DOHH2 (cell line): ENCODE results near the gene GNB1L.

Source experiments
- H3F3A ChIP-seq: fragments of 200-600 bp; sonication (generic), shearing (Covaris generic); 2 replicates; pipeline ENCODE4 v1.6.0; 2016; ENCODE audit warnings: antibody characterized with exemption, mild to moderate bottlenecking; ENCODE audit not compliant: control insufficient read depth, insufficient read depth
- H3K27ac ChIP-seq: fragments of 200-600 bp; sonication (generic); 2 replicates; pipeline ENCODE4 v1.5.1; 2014; ENCODE audit warnings: low read depth, mild to moderate bottlenecking, low read length, moderate library complexity
- H3K27me3 ChIP-seq: fragments of 200-600 bp; sonication (generic); 2 replicates; pipeline ENCODE4 v1.6.1; 2014; ENCODE audit warnings: mild to moderate bottlenecking, low read length, mixed read lengths; ENCODE audit not compliant: control insufficient read depth
- H3K36me3 ChIP-seq: fragments of 200-600 bp; sonication (generic); 2 replicates; pipeline ENCODE4 v1.6.1; 2014; ENCODE audit warnings: mild to moderate bottlenecking, low read length, moderate library complexity, mixed read lengths; ENCODE audit not compliant: control insufficient read depth
- H3K4me1 ChIP-seq: fragments of 200-600 bp; sonication (generic); 2 replicates; pipeline ENCODE4 v1.6.1; 2014; ENCODE audit warnings: mild to moderate bottlenecking, low read length, mixed read lengths; ENCODE audit not compliant: control insufficient read depth
- H3K4me2 ChIP-seq: fragments of 200-600 bp; sonication (generic); 2 replicates; pipeline ENCODE4 v1.6.0; 2014; ENCODE audit warnings: mild to moderate bottlenecking, low read length, moderate library complexity
- H3K4me3 ChIP-seq: fragments of 200-600 bp; sonication (generic); 2 replicates; pipeline ENCODE4 v1.5.1; 2014; ENCODE audit warnings: mild to moderate bottlenecking, low read length, mixed read lengths
- H3K79me2 ChIP-seq: fragments of 200-600 bp; sonication (generic); 2 replicates; pipeline ENCODE4 v1.6.1; 2014; ENCODE audit warnings: mild to moderate bottlenecking, low read length, mixed read lengths; ENCODE audit not compliant: control insufficient read depth
- H3K9me2 ChIP-seq: fragments of 200-600 bp; sonication (generic); replicated peaks from 2 replicates; pipeline ENCODE4 v1.6.1; 2014; ENCODE audit warnings: mild to moderate bottlenecking, low read length, mixed read lengths; ENCODE audit not compliant: control insufficient read depth
- H3K9me3 ChIP-seq: fragments of 200-600 bp; sonication (generic); 2 replicates; pipeline ENCODE4 v1.6.1; 2014; ENCODE audit warnings: antibody characterized with exemption, low read length, mixed read lengths; ENCODE audit not compliant: control insufficient read depth, insufficient read depth
- H4K20me1 ChIP-seq: fragments of 200-600 bp; sonication (generic); 2 replicates; pipeline ENCODE4 v1.6.0; 2014; ENCODE audit warnings: low read depth, mild to moderate bottlenecking, antibody characterized with exemption, low read length, moderate library complexity; ENCODE audit not compliant: control insufficient read depth, insufficient read depth
- CTCF ChIP-seq: fragments of 200-600 bp; sonication (generic); IDR thresholded peaks from one replicate; pipeline ENCODE4 v1.5.1; 2014; ENCODE audit warnings: antibody characterized with exemption, mild to moderate bottlenecking, low read depth, low read length; ENCODE audit not compliant: poor library complexity, severe bottlenecking
- EZH2phosphoT487 ChIP-seq: fragments of 200-600 bp; sonication (generic); IDR thresholded peaks from 2 replicates; pipeline ENCODE4 v1.6.1; 2017; ENCODE audit warnings: borderline replicate concordance, mild to moderate bottlenecking, antibody characterized with exemption, low read length, moderate library complexity, mixed read lengths

Gene GNB1L

GRCh38 chr22:19807161-19807913, 47.3 kb downstream of the GNB1L start:
- no peak overlapping the region for H3K4me3 ChIP-seq
- TF ChIP-seq EZH2phosphoT487 (no peak), CTCF (no peak)
- no peaks in the 10 kb centered on the region for H3K36me3 ChIP-seq
- H3K9me3 ChIP-seq, result no peaks in the 10 kb centered on the region
- H4K20me1 ChIP-seq, result no peaks in the 10 kb centered on the region
- H3K4me1 ChIP-seq, result no peaks in the 10 kb centered on the region
- no peaks in the 10 kb centered on the region for H3K27me3 ChIP-seq
- no peak overlapping the region for H3K27ac ChIP-seq
- H3K4me2 ChIP-seq, result no peak overlapping the region
- H3F3A ChIP-seq, result no peaks in the 10 kb centered on the region
- no peaks in the 10 kb centered on the region for H3K79me2 ChIP-seq
- no peaks in the 10 kb centered on the region for H3K9me2 ChIP-seq

DNA sequence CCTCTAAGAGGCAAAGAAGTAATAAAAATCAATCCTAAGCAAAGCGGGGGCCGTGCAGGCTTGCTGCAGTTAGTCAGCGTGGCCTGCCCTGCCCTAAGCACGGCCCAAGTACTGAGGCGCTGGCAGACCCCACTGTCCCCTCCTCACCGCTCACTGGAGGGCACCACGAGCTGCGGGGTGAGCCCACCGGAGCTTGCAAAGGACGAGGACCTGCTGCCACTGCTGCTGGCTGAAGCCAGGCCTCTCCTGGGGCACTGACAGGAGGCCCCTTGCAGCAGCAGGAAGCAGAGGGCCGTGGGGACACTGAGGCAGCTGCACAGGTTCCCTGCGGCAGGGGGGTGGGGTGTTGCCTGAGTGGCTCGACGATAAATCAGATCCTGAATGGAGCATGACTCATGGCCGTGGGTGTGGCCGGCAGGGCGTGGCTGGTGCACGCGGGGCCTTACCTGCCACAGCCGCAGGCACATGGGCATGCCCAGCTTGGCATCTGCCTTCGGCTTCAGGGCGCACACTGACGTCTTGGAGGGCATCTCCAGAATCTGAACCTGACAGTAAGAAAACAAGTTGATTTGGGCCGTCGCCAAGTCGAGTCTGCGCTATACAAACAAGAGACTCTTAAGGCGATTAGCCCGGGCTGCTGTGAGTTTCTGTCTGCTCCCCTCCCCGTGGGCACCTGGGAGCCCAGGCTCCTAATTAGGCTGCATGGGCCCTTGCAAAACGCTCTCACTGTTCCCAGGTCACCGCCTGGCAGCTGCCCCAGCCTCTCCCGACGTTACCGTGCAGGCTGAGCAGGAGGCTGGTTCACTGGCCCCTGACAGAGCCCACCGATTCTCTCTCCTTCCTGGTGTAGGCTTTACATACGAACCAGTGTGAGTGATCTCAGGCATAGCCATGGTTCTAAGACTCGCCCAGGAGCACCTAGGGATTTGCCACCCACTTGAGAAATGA, 48.2 kb downstream of the GNB1L start:
- no peaks in the 10 kb centered on the region for H3K4me1 ChIP-seq
- no peak overlapping the region for H3K4me2 ChIP-seq
- H3K9me3 ChIP-seq, result no peaks in the 10 kb centered on the region
- H4K20me1 ChIP-seq, result no peaks in the 10 kb centered on the region
- H3K36me3 ChIP-seq, result no peaks in the 10 kb centered on the region
- H3K79me2 ChIP-seq, result no peaks in the 10 kb centered on the region
- H3K27ac ChIP-seq, result no peak overlapping the region
- no peaks in the 10 kb centered on the region for H3K27me3 ChIP-seq
- no peaks in the 10 kb centered on the region for H3K9me2 ChIP-seq
- TF ChIP-seq EZH2phosphoT487 (no peak), CTCF (no peak)
- no peak overlapping the region for H3K4me3 ChIP-seq
- H3F3A ChIP-seq, result no peaks in the 10 kb centered on the region

GRCh38 chr22:19805821-19806212, 48.9 kb downstream of the GNB1L start:
- no peak overlapping the region for H3K4me3 ChIP-seq
- no peaks in the 10 kb centered on the region for H3F3A ChIP-seq
- no peaks in the 10 kb centered on the region for H3K9me2 ChIP-seq
- H3K4me1 ChIP-seq, result no peaks in the 10 kb centered on the region
- no peak overlapping the region for H3K4me2 ChIP-seq
- H3K36me3 ChIP-seq, result no peaks in the 10 kb centered on the region
- no peaks in the 10 kb centered on the region for H4K20me1 ChIP-seq
- TF ChIP-seq CTCF (no peak), EZH2phosphoT487 (no peak)
- no peak overlapping the region for H3K27ac ChIP-seq
- no peaks in the 10 kb centered on the region for H3K79me2 ChIP-seq
- no peaks in the 10 kb centered on the region for H3K27me3 ChIP-seq
- H3K9me3 ChIP-seq, result no peaks in the 10 kb centered on the region
